ENCODE results near the gene COPS7B.

Gene COPS7B

DNA sequence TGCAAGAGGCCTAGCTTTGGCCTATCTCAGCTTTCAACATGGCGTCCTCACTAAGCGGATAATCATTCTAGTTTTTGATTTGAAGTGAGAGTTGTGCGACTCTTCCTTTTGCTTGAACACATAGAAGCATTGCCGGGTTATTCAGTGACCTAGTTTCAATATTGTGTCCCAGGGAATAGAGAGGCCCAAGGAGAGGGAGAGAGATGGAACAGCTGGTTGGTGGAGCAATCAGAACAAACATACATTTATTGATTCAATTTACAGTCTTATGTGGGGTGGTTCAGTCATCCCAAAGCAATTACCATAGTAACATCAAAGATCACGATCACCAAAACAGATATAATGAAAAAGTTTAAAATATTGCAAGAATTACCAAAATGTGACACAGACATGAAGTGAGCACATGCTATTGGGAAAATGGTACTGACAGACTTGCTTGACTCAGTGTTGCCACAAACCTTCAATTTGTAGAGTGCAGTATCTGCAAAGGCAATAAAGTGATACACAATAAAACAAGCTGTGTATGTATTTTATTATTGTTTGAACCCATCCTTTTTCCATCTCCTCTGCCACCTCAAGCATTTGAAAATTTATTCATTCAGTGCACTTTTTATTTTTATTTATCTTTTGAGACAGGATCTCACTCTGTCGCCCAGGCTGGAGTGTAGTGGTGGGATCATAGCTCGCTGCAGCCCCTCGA lies 30.2 kb downstream of the COPS7B start:
- Mint-ChIP-seq H3K4me1 (ENCODE audit: low read depth) (no peaks in the 10 kb centered on the region), H3K36me3 (ENCODE audit: low read depth) (peaks cover 3% of the 10 kb centered on the region), H3K4me3 (no peak overlapping the region), H3K27me3 (ENCODE audit: low read depth) (no peaks in the 10 kb centered on the region), H3K9me3 (no peaks in the 10 kb centered on the region), H3K27ac (no peak overlapping the region)

DNA sequence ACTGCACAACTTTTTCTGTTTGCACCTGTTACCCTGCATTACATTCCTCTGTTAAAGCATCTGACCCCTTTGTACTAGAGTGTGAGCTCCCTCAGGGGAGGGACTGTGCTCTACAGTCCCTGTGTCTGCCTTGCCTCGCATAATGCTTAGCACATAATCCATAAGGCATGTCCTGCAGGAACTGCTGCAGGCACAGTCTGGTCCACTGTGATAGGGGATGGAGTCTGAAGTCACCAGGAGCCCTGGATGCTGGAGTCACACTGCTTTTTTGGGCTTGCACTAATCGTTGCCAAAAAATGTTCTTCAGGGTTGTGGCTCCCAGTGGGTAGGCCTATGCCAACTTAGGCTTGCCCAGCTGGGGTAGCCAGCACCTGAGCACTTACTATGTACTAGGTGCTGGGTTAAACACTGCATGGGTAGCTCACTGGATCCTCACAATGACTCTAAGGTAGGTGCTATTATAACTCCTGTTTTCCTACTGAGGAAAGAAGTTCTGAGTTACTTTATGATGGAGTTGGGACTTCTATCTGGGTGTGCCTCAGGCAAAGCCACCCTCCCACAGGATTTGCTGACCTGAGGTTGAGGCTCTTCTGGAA lies 33.3 kb downstream of the COPS7B start:
- Mint-ChIP-seq H3K27me3 (ENCODE audit: low read depth) (no peaks in the 10 kb centered on the region), H3K4me1 (ENCODE audit: low read depth) (no peaks in the 10 kb centered on the region), H3K9me3 (no peaks in the 10 kb centered on the region), H3K4me3 (no peak overlapping the region), H3K27ac (no peak overlapping the region), H3K36me3 (ENCODE audit: low read depth) (no peaks in the 10 kb centered on the region)

- Mint-ChIP-seq H3K27me3 (ENCODE audit: low read depth) (no peaks in the 10 kb centered on the region), H3K4me3 (no peak overlapping the region), H3K4me1 (ENCODE audit: low read depth) (no peaks in the 10 kb centered on the region), H3K9me3 (peaks cover 4% of the 10 kb centered on the region), H3K36me3 (ENCODE audit: low read depth) (no peaks in the 10 kb centered on the region), H3K27ac (no peak overlapping the region)
These were observed 34.6 kb downstream of the COPS7B start for GRCh38 chr2:231820786-231821303.

- Mint-ChIP-seq H3K4me3 (no peak overlapping the region), H3K9me3 (peaks cover 4% of the 10 kb centered on the region), H3K36me3 (ENCODE audit: low read depth) (no peaks in the 10 kb centered on the region), H3K4me1 (ENCODE audit: low read depth) (no peaks in the 10 kb centered on the region), H3K27ac (no peak overlapping the region), H3K27me3 (ENCODE audit: low read depth) (no peaks in the 10 kb centered on the region)
These were observed 35.7 kb downstream of the COPS7B start for GRCh38 chr2:231821908-231822307.

DNA sequence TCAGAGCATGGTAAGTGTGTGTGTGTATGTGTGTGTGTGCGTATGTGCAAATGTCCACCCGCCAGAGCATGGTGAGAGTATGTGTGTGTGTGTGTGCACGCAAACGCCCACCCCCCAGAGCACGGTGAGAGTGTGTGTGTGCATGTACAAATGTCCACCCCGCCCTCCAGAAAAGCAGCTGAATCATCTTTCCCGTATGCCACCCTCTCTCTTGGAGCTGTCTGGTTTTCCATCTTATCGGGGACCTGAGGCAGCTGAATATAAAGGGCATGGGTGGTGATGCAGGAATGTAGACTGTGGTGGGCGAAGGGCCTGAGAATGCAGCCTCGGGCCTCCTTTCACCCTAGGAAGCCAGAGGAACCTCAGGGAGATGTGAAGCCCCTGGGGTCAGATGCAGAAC lies 66.9 kb downstream of the COPS7B start:
- H3K4me3 Mint-ChIP-seq: no peak overlapping the region

DNA sequence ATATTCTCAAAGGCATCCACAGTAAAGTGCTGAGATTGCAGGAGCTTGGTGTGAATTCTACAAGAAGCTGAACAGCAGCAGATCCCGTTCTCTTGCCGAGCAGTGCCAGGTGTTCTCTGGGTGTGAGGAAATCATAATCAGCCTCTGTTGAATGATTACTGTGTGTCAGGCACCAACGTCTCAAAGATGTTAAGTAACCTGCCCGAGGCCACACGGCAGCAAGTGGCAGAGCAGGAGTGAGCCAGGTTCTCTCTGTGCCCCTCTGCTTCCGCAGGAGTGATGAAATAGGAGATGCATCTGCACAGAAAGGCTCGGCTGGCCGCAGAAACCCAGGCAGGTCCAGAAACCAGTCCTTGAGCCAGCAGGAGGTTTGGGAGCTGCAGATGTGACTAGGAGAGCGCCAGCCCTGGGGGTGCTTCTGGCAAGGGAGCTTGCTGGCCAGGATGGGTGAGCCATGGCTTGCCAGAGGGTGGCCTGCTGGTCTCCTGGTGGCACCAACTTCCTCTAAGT lies 68.4 kb downstream of the COPS7B start:
- Mint-ChIP-seq H3K4me3 (no peak overlapping the region), H3K27ac (no peak overlapping the region), H3K27me3 (ENCODE audit: low read depth) (peaks cover 9% of the 10 kb centered on the region), H3K4me1 (ENCODE audit: low read depth) (no peaks in the 10 kb centered on the region), H3K36me3 (ENCODE audit: low read depth) (no peaks in the 10 kb centered on the region), H3K9me3 (no peaks in the 10 kb centered on the region)

More for the DNA sequence above, 66.9 kb downstream of the COPS7B start:
- H3K36me3 Mint-ChIP-seq (ENCODE audit: low read depth): no peaks in the 10 kb centered on the region
- H3K4me1 Mint-ChIP-seq (ENCODE audit: low read depth): no peaks in the 10 kb centered on the region
- H3K9me3 Mint-ChIP-seq: peaks cover 5% of the 10 kb centered on the region
- H3K27ac Mint-ChIP-seq: no peak overlapping the region
- H3K27me3 Mint-ChIP-seq (ENCODE audit: low read depth): peaks cover 9% of the 10 kb centered on the region

DNA sequence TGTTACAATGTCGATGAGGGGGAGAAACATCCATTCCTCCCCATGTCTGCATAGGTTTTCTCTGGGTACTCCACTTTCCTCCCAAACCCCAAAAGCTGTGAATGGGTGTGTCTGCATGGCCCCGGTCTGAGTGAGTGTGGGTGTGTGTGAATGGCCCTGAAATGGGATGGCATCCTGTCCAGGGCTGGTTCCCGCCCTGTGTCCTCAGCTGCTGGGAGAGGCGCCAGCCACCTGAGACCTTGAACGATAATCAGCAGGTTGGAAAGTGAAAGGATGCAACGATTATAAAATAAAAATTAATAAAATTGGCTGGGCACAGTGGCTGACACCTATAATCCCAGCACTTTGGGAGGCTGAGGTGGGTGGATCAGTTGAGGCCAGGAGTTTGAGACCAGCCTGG lies 70.7 kb downstream of the COPS7B start:
- Mint-ChIP-seq H3K4me3 (no peak overlapping the region), H3K27ac (no peak overlapping the region)

More for the DNA sequence above, 70.7 kb downstream of the COPS7B start:
- no peaks in the 10 kb centered on the region for H3K4me1 Mint-ChIP-seq (ENCODE audit: low read depth)
- H3K27me3 Mint-ChIP-seq (ENCODE audit: low read depth): peaks cover 3% of the 10 kb centered on the region
- H3K36me3 Mint-ChIP-seq (ENCODE audit: low read depth): no peaks in the 10 kb centered on the region
- H3K9me3 Mint-ChIP-seq: no peaks in the 10 kb centered on the region
